Panc1 (cell line): ENCODE measurements around the gene MPP2.

ENCODE experiments used
- CTCF ChIP-seq: fragments of 450-650 bp; IDR thresholded peaks from 2 replicates; pipeline ENCODE4 v1.5.1; 2017; ENCODE audit warnings: mild to moderate bottlenecking
- POLR2AphosphoS5 ChIP-seq: IDR thresholded peaks from 2 replicates; pipeline ENCODE4 v1.6.1; 2012; ENCODE audit warnings: mild to moderate bottlenecking, low read depth, low read length, moderate library complexity

GRCh38 chr17:43914451-43914850 is 7.1 kb upstream of the MPP2 start:
- TF ChIP-seq POLR2AphosphoS5 (no peak), CTCF (no peak)
